ENCODE measurements around the gene MRPS18A. TPM values are rescaled to one million over a fixed set of nuclear protein-coding genes. Genes with fewer than 3 reads are reported as not detected.
"Not testable (repeated sequence)": the region's sequence is repeated elsewhere in the genome, so short reads cannot be mapped to it uniquely, and the experiment has no call there.

Gene MRPS18A
- total and polyA plus RNA-seq, 3 donors from 2014 or later: 37.5 to 63.0 (median 48.6) TPM

- 92 to 94% methylated on average over 9 of the region's 9 CpGs for WGBS, 2 donors
- intact Hi-C loops (cut with DNase I; ENCODE audit: low total_unique reads): no loop called here
- Histone ChIP-seq H3K27me3 (no peaks in the 10 kb centered on the region), H3K27ac (no peak overlapping the region), H3K36me3 (ENCODE audit: low read depth, missing control alignments) (no peaks in the 10 kb centered on the region), H3K4me1 (no peaks in the 10 kb centered on the region), H3K9me3 (no peaks in the 10 kb centered on the region), H3K4me3 (no peak overlapping the region)
- no peak for DNase-seq
- no peak for TF ChIP-seq CTCF (IDR thresholded peaks at IDR 0.05)
- no peak for TF ChIP-seq POLR2A (IDR thresholded peaks at IDR 0.05)
Measured at GRCh38 chr6:43658161-43658560, 29.4 kb downstream of the MRPS18A start.

- WGBS, 2 donors: 89 to 93% methylated on average over 3 of the region's 3 CpGs
- Histone ChIP-seq H3K27ac (no peak overlapping the region), H3K4me1 (no peaks in the 10 kb centered on the region), H3K36me3 (ENCODE audit: low read depth, missing control alignments) (no peaks in the 10 kb centered on the region), H3K27me3 (no peaks in the 10 kb centered on the region), H3K4me3 (no peak overlapping the region), H3K9me3 (no peaks in the 10 kb centered on the region)
- DNase-seq: no peak
- intact Hi-C loops (cut with DNase I; ENCODE audit: low total_unique reads): no loop called here
- TF ChIP-seq POLR2A (IDR thresholded peaks at IDR 0.05) (no peak), CTCF (IDR thresholded peaks at IDR 0.05) (no peak)
Measured at GRCh38 chr6:43657221-43657802, 30.3 kb downstream of the MRPS18A start.

- WGBS, 2 donors: 89 to 96% methylated on average over 2 of the region's 2 CpGs
- H3K9me3 ChIP-seq; intact Hi-C loops (cut with DNase I; ENCODE audit: low total_unique reads): not testable (repeated sequence)
Measured at GRCh38 chr6:43652822-43653221, 34.8 kb downstream of the MRPS18A start.

GRCh38 chr6:43648248-43648647, 39.3 kb downstream of the MRPS18A start:
- Histone ChIP-seq H3K36me3 (ENCODE audit: low read depth, missing control alignments) (no peaks in the 10 kb centered on the region), H3K9me3 (no peaks in the 10 kb centered on the region), H3K27ac (no peak overlapping the region), H3K4me1 (no peaks in the 10 kb centered on the region), H3K4me3 (no peak overlapping the region), H3K27me3 (no peaks in the 10 kb centered on the region)
- no peak for DNase-seq
- intact Hi-C loops (cut with DNase I; ENCODE audit: low total_unique reads): no loop called here
- WGBS, 2 donors: 95 to 98% methylated on average over 2 of the region's 2 CpGs
- TF ChIP-seq POLR2A (IDR thresholded peaks at IDR 0.05) (no peak), CTCF (IDR thresholded peaks at IDR 0.05) (no peak)

More at GRCh38 chr6:43652822-43653221, 34.8 kb downstream of the MRPS18A start:
- not testable (repeated sequence) for H3K27ac ChIP-seq; H3K27me3 ChIP-seq; H3K4me1 ChIP-seq; H3K36me3 ChIP-seq (ENCODE audit: low read depth, missing control alignments); DNase-seq; H3K4me3 ChIP-seq

GRCh38 chr6:43647613-43648012, 40.0 kb downstream of the MRPS18A start:
- no peaks in the 10 kb centered on the region for H3K4me1 ChIP-seq
- no peaks in the 10 kb centered on the region for H3K36me3 ChIP-seq (ENCODE audit: low read depth, missing control alignments)
- H3K4me3 ChIP-seq: no peak overlapping the region
- DNase-seq: no peak
- intact Hi-C loops (cut with DNase I; ENCODE audit: low total_unique reads): no loop called here
- no peaks in the 10 kb centered on the region for H3K9me3 ChIP-seq
- no peak overlapping the region for H3K27ac ChIP-seq
- H3K27me3 ChIP-seq: no peaks in the 10 kb centered on the region
- TF ChIP-seq CTCF (IDR thresholded peaks at IDR 0.05) (no peak), POLR2A (IDR thresholded peaks at IDR 0.05) (no peak)
- 93 to 95% methylated on average over 3 of the region's 3 CpGs for WGBS, 2 donors

All from testis (tissue), 3 donors.